NCI-H1417 treated with DMSO at 0.1 percent for 48 hours (cell line): ENCODE measurements around the gene CBX7.
"Not testable (repeated sequence)": the region's sequence is repeated elsewhere in the genome, so short reads cannot be mapped to it uniquely, and the experiment has no call there.

Source experiments
- DNase-seq: peaks from one replicate; lab custom pipeline; 2025; lab: John Stamatoyannopoulos, UW

The CBX7 gene

DNA sequence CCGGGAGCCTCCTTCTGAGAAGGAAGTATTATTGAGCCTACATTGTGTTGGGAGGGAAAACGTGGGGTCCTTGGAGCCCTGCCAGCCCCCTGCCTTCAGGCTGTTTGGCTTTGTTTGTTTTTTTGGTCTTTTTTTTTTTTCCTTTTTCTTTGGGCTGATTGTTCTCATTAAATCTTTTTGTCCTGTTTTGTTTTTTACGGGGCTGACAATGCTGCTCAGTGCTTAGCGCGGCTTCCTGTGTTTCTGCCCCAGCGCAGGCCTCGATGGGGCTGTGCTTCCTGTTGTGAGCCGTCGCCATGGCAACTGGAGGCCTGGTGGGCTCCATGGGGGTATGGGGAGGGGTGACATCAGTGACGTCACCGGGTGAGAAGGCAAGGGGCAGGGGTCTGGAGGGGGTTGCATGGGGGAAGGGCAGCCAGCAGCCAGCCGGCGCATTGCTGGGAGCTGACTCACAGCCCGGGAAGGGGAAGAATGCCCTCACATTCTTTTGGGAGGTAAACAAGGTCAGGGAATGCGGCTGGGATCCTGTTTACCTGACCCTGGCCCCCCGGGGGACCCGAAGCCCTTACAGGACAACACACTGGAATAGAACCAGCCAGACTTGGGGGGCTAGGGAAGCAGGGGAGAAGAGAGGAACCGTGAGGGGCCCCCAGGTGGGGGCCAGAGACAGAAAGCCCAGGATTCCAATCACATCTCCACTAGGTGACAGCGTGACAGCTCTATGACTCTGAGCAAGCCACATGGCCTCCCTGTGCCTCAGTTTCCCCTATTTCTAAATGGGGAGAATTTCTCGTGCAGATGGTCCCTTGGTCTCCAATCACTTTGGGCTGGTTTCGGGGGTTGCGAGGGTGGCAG is 22.2 kb upstream of the CBX7 start:
- no peak for DNase-seq

DNA sequence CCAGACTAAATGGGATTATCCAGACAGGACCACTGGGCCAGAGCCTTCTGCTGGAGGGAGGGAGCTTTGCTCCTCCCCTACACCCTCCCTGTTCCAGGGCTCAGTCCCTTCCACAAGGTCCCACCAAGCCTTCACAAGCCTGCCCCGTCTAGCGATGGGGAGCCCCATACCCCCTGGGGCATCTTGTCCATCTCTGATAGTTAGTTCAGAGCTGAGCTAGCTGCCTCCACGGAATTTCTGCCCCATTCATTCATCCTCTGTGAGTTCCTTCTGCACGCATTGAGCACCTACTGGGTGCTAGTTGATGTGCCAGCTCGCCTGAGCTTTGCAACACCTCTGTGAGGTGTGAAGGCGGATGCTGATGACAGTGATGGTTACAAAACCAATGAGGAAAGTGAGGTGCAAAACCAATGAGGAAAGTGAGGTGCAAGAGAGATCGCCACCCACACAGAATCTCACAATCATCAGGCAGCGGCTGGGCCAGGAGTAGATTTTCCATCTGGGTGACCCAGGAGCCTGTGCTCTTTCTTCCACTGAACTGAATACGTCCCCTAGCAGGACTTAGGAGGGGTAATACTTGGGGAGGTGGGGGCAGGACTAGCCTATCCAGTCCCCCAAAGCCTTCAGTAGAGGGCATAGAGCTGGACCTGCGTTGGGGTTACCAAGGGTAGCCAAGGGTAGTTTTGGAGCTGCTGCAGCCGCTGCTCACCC is 21.5 kb upstream of the CBX7 start:
- DNase-seq, result no peak

DNA sequence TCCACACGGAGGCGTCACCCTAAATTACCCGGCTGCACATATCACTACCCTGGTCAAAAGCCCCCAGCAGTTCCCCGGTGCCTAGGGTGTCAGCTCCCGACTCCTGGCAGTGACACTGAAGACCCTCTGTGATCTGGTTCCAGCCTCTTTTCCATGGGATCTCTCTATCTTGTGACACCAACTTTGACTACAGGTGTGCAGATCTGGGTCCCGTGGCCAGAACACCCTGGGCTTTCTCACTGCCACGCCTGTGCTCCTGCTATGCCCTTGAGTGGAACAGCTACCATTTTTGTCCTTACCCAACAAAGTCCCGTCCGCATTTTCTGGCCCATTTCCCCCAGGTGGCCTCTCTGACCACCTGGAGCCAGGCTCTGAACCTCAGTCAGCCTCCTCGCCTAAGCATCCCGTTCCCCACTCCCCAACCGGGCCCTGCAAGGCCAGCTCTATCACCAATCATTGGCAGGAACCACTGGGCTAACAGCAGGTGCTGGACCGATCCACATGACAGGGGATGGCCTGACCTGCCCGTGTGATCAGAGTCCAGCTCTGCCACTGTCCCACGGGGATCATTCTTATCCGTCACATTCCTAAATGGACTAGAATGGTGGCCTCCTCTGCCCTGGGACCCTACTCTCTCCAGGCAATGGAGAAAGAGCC is 20.7 kb upstream of the CBX7 start:
- no peak for DNase-seq

DNA sequence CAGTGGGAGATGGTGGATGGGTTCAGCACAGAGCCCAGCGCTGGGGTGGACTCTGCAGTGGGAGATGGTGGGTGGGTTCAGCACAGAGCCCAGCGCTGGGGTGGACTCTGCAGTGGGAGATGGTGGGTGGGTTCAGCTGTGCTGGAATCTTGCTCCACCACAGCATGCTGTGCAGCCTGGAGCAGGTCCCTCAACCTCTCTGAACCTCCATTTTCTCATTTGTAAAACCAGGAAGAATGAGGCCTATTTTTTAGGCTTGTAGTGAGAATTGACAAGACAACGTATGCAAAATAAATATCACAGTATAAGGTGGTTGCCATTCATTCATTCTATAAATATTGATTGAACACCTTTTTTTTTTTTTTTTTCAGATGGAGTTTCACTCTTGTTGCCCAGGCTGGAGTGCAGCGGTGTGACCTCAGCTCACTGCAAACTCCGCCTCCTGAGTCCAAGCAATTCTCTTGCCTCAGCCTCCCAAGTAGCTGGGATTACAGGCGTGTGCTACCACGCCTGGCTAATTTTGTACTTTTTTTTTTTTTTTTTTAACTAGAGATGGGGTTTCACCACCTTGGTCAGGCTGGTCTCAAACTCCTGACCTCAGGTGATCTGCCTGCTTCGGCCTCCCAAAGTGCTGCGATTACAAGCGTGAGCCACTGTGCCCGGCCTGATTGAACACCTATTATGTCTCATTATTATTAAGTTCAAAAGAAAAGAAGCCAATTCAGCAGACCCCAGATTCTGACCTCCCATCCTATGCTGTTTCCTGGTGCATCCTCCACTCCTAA is 20.0 kb upstream of the CBX7 start:
- not testable (repeated sequence) for DNase-seq

DNA sequence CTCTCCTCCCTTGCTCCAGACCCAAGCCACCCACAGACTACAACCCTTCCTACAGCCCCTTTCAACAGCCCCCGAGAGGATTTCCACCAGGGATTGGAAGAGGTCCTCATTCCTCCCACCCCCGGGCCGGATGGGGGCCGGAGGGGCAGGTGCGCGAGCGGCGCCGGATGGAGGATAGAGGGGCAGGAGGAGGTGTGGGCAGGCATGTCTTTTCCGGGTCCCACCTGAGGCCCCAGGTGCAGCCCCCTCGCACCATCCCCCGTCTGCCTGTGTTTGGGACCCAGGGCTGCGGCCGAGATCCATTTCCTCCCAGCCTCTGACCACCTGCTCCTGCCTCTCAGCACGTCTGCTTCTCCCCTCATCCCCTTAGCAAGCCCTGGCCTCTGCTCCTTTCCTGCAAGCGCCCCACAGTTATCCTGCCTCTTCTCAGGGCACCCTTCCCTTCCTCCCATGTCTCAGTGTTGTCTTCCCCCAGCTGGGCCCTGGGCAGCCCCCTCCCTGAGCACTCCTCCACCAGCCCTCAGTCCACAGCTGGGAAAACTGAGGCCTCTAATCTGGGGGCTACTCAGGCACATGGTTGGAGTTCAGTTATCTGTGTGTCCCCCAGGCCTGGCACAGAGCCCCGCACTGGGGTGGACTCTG is 19.3 kb upstream of the CBX7 start:
- no peak for DNase-seq

DNA sequence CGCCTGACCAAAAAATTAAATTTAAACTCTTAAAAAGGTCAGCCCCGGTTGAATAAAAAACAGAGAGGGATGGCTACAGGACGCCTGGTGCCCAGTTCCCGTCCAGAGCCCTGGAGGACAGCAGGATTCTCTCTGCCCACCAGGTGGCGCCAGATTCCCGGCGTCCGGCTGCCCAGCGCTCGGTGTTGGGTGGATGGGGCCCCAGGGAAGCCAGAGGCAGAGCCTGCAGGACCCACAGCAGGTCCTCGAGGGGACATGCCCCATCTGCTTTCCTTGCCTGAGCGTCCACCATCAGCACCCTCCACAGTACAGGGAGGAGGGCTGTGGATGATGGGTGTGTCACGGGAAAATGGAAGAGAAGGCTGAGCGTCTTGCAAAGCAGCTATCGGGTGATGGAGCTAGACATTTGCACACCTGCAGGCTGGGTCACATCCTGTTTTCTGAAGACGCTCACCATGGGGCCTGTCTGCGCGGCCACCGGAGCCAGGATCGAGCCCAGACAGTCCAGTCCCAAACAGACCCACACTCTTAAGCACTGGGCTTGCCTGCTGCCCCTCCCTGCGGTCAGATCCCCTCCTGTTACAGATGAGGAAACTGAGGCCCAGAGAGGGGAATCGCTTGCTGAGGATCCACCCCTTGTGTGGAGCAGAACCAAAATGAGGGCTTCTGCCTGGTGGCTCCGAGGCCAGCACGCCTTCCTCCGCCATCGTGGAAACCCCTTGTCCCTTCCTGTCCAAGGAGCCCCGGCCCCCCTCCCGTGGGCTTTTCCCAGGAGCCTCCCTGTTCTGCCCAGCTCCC is 18.5 kb upstream of the CBX7 start:
- no peak for DNase-seq

DNA sequence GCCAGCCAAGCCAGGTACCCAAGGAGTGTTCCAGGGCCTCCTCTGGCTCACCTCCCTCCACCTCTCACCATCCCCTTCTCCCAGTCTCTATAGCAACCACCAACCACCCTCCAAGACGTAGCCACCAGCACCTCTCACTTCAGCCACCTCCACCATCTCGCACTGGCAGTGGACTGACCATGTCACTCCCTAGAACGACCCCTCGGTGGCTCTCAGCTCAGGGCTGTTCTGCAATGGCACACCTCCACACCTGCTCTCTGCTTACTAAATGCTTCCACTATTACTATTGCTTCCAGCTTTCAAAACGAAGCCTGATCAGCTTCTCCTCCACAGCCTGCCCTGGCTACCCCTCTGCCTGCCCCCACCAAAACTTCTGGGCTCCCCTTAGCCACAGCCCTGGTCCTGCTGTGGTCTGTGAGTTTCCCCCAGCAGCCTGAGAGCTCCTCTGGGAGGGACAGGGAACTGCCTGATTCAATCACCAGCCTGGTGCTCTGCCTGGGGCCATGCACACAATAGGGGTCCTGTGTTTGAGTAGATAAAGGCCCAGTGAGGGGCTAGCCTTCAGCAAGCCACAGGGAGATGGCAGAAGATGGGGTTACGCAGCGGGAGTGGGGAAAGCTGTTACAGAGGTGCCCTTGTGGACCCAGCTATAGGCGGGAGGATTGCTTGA is 17.5 kb upstream of the CBX7 start:
- no peak for DNase-seq

DNA sequence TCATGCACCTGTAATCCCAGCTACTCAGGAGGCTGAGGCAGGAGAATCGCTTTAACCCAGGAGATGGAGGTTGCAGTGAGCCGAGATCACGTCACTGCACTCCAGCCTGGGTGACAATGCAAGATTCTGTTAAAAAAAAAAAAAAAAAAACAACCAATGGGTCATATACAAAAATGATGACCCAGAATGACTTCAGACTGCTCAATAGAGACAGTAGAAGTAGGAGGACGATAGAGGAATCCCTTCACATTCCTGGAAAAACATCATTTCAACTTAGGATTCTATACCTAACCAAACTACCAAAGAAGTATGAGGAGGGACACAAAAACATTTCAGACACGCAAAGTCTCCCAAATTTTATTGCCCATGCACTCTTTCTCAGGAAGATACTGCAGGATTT is 14.1 kb upstream of the CBX7 start:
- no peak for DNase-seq

DNA sequence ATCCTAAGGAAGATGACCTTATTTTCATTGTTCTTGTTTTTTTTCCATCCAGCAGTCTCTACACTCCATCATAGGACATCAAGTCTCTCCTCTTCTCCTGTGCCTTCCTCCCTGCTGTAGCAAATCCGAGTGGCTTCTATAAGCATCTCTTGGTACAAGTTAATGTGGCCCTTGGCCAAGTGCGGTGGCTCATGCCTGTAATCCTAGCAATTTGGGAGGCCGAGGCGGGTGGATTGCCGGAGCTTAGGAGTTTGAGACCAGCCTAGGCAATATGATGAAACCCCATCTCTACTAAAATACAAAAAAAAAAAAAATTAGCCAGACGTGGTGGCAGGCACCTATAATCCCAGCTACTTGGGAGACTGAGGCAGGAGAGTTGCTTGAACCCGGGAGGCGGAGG is 3.6 kb upstream of the CBX7 start:
- DNase-seq, result not testable (repeated sequence)

DNA sequence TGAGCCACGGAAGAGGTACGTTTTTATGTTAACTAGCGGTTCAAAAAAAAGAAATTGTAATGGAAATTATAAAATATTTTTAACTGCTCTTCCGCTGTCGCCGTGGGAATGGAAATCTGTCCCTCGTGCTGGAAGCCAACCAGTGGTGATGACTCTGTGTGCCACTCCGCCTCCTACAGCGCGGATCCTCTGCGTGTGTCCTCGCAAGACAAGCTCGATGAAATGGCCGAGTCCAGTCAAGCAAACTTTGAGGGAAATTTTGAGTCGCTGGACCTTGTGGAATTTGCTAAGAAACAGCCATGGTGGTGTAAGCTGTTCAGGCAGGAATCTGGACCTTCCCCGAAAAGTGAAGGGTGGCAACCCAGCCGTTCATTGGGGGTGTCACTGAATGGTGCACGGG is 2.9 kb upstream of the CBX7 start:
- no peak for DNase-seq

DNA sequence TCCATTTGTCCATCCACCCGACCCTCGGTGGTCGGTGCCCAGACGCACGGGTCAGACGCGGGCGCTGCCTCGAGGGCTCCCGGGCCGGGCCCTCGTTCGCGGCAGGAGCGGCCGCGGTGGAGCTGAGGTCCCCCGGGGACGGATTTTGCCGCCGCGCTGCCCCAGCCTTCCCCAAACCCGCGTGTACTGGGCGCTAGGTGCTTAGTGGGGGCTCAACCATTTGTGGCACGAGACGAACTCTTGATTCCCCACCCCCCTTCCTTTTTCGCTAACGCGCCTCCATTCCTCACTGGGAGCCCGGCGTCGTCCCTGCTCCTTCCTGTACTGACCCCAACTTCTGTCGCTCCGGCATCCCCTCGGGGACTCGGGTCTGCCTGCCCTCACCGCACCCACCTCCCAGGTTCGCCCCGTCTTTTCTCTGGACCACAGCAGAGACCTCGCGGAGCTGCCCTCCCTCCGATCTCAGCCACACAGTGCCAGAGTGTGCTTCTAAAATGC is 789 bp upstream of the CBX7 start:
- DNase-seq, result no peak

DNA sequence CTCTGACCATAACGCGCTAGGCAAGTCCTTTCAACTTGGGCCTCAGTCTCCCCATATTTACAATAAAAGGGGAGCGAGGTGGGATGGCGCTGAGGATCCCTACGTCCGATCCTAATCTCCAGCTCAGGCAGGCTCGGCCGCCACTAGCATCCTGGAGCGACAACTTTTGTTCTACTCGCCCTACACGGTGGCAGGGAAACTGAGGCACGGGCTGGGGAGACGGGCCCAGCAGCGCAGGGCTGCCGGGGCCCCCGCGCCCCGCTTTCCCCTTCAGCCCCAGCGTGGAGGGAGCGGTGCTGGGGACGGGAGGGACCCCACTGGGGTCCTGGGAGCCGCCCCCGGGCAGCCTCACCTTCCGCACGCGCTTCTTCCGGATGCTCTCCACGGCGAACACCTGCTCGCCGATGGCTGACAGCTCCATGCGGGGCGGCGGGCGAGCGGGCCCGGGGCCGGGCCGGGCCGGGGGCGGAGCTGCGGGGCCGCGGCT is 413 bp downstream of the CBX7 start:
- DNase-seq, result no peak

DNA sequence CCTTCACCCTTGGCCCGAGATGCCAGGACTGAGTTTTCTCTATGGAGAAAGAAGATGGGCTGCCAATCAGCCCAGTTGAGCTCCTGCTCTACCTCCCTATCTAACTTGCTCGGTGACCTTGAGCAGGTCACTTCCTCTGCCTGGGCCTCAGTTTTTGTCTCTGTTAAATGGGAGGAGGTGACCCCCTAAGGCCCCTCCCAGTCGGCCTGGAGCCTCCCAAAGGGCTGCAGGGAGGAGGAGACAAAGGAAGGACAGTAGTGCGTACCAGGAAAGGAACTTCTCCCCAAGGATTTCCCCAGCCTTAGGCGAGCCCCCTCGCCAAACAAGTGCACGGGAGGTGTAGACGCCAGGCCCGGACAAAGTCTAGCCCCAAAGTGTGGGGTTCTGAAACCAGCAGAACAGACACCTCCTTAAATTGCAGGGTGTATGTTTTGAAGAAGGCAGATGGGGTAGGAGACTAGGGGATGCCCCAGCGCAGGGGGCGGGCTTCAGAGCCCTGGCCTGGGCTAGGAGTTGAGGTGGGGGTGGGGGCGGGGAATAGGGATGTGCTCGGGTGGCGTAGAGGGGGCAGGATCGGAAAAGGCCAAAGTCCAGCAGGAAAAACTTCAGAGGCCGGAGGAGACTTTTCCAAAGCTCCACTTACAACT is 1.0 kb downstream of the CBX7 start:
- no peak for DNase-seq

DNA sequence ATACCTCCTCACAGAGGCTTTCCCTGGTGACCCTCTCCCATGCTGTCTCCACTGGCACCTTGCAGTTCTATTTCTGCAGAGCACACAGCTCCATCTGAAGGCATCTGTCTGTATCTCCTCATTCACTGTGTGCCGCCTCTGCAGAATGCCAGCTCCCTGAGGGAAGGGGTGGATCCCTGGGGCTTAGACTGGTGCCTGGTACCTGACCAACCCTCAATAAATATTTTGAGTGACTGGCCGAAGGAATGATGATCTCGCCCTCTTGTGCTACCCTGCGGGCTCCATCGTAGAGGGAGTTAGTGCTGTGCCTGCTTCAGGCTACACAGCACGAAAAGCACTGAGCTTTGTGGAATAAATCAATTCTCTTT is 1.6 kb downstream of the CBX7 start:
- DNase-seq, result no peak

DNA sequence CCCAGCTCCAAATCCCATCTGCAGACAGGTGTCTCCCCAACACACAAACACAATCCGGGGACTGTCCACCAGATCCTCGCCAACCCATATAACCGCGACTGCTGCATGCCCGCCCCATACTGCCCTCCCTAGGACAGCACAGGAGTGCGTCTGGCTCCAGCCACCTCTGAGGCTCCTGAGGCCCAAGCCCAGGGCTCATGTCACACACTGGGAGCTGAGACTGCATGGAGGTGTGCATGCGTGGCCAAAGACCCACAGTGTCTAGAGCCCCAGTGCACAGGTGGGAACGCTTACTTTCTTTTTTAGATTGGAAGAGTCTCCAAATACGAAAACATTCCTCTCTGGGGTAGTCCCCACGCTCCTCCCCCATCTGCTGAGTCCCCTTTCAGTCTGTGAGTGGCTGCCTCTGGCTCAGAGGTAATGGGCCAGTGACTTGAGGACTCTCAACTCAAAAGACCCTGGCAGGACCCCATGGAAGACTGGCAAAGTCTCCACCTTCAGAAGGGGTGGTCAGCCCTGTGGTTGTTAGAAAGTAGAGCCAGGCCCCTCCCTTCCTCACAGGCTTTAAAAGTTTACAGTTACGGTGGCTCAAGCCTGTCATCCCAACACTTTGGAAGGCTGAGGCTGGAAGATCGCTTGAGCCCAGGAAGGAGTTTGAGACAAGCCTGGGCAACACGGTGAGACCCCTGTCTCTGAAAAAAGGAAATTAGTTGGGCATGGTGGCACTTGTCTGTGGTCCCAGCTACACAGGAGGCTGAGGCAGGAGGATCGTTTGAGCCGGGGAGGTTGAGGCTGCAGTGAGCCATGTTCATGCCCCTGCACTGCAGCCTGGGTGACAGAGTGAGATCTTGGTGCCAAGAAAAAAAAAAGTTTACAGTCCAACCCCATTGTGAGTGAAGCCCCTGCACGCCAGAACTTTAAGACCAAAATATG is 2.3 kb downstream of the CBX7 start:
- DNase-seq, result no peak

DNA sequence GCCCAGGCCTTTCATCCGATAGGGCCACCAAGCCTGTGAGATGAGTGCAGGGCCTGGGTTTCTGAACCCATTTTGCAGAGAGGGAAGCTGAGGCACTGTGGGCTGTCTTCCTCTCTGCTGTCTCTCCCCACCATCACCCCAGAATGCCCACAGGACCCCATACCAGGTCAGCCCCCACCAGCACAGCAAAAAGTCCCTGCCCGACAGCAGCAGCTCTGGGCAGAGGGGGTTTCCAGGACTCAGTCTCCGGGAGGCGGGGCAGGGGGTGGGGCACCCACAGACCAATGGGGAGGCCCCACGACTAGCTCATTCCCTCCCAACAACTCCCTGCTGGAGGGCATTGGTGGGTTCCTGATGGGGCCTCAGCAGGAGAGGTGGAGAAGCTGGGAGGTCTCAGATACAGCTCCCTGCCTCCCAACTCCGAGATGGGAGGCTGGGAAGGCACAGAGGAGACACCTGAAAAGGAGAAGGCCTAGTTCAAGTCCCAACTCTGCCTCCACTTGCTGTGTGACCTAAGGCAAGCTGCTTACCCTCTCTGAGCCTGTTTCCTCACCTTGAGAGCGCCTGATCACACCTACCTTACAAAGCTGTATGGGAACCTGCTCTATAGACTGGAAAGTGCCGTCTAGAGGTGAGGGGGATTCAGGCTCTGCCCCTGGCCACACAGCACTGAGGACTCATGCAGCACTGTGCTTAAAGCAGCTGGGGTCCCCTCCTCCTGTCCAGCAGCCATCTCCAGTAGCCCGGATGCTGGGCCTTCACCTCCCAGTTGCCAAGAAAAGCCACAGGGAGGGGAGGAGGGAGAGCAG is 3.5 kb downstream of the CBX7 start:
- DNase-seq, result no peak

DNA sequence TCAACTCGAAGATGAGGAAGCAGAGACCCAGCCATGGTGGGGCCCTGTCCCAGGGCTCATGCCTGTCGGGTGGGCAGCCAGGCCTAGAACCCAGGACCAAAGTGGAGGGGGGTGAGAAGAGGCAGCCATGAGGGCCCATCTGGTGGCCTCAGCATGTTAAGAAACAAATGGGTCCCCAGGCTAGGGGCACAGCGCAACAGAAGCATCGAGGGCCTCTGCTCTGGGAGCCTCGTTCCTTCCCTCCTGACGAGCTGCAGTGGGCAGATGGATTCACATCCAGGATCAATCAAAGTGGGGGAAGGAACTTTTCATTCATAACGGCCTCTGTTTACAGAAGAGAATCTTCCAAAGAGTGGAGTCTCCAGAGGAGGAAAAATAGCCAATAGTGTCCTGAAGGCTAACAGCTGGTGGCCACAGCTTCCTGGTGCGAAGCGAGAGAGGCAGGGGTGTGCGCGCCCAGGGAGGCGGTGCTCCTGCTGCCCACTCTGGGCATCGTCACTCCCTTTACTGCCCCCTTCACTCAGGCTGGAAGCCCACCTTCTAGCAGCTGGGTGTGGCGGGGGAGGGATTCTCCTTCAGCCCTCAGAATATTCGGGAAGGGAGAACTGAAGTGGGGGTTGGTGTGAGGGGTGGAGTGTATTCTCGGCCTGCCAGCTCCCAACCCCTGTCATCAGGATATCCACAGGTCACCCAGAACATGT is 4.3 kb downstream of the CBX7 start:
- DNase-seq, result no peak
